ENCODE measurements around the gene MYH14. TPM values are rescaled to one million over a fixed set of nuclear protein-coding genes. Genes with fewer than 3 reads are reported as not detected.

The MYH14 gene
- polyA plus RNA-seq, 1 donor from 2014 or later, result not detected

DNA sequence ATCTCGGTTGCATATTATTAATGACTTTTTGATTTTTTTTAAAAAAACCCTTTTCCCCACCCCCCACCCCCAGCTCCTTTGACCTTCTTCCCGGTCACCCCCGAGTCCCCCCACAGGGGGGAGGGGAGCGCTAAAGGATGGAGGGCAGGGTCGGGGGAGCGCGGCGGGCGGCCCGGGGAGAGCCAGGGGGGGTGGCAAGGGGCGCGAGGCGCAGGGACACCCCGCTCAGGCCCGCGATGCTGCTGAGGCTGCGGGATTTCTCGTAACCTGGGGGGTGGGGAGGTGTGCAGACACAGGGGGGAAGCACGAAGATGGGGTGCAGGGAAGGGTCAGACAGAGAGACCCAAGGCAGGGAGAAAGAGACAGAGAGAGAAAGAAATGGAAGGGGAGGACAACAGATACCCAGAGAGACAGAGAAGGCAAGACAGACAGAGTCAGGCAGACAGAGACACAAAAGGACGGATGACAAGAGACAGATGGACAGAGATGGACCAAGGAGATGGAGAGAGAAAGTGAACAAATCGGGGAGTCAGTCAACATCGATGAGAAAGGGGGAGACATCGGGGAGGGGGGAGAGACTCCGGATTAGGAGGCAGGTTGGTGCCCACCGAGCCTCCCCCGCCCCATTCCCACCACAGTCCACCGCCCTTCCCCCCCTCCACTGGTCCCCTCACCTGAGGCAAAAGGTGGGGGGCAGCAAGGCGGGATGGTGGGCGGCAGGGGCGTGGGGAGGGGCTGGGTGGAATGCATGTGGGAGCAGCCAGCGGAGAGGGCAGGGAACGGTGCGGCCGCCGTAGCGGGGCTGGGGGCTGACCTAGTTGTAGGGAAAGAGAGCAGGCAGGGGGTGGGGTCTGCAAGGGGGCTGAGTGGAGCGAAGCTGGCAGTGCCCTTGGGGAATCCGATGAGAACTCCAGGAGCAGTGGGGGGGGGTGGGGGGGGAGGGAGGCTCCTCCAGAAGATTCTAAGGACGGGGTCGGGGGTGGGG, 111.6 kb downstream of the MYH14 start:
- Histone ChIP-seq H3F3A (ENCODE audit: insufficient read depth, low read length, poor library complexity, severe bottlenecking) (no peaks in the 10 kb centered on the region), H3K27ac (ENCODE audit: low read length) (peak overlapping the region; percentile 95), H3K9me2 (ENCODE audit: insufficient read depth, low read length) (no peaks in the 10 kb centered on the region), H3K27me3 (ENCODE audit: insufficient read depth, low read depth, low read length) (peaks cover 31% of the 10 kb centered on the region), H3K36me3 (ENCODE audit: insufficient read depth, low read length) (no peaks in the 10 kb centered on the region), H3K9ac (ENCODE audit: low read length) (peak overlapping the region; percentile 87), H4K20me1 (ENCODE audit: insufficient read depth) (no peaks in the 10 kb centered on the region), H3K4me2 (ENCODE audit: low read length) (peak overlapping the region; percentile 86), H3K9me3 (ENCODE audit: low read length) (no peaks in the 10 kb centered on the region), H3K79me2 (replicated peaks; ENCODE audit: insufficient read depth, low read length) (no peaks in the 10 kb centered on the region), H2AFZ (ENCODE audit: low read depth, low read length) (peak overlapping the region; percentile 69), H3K4me3 (ENCODE audit: low read length) (peak overlapping the region; percentile 82)
- TF ChIP-seq RAD21 (conservative IDR thresholded peaks at IDR 0.05) (no peak), MXI1 (conservative IDR thresholded peaks at IDR 0.05; ENCODE audit: poor library complexity, severe bottlenecking) (no peak), POLR2AphosphoS5 (IDR thresholded peaks at IDR 0.05) (peak; percentile 11), EP300 (conservative IDR thresholded peaks at IDR 0.05; ENCODE audit: poor library complexity, severe bottlenecking) (no peak), SMC3 (conservative IDR thresholded peaks at IDR 0.05; ENCODE audit: poor library complexity) (no peak), TAF1 (IDR thresholded peaks at IDR 0.05; ENCODE audit: low read depth) (peak; percentile 27), EZH2 (IDR thresholded peaks at IDR 0.05; ENCODE audit: borderline replicate concordance, insufficient read depth, low read length, poor library complexity, severe bottlenecking) (no peak)
- TF ChIP-seq, protein P1, sequence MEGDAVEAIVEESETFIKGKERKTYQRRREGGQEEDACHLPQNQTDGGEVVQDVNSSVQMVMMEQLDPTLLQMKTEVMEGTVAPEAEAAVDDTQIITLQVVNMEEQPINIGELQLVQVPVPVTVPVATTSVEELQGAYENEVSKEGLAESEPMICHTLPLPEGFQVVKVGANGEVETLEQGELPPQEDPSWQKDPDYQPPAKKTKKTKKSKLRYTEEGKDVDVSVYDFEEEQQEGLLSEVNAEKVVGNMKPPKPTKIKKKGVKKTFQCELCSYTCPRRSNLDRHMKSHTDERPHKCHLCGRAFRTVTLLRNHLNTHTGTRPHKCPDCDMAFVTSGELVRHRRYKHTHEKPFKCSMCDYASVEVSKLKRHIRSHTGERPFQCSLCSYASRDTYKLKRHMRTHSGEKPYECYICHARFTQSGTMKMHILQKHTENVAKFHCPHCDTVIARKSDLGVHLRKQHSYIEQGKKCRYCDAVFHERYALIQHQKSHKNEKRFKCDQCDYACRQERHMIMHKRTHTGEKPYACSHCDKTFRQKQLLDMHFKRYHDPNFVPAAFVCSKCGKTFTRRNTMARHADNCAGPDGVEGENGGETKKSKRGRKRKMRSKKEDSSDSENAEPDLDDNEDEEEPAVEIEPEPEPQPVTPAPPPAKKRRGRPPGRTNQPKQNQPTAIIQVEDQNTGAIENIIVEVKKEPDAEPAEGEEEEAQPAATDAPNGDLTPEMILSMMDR (IDR thresholded peaks at IDR 0.05; ENCODE audit: poor library complexity, severe bottlenecking), result no peak
- TF ChIP-seq, protein P2, sequence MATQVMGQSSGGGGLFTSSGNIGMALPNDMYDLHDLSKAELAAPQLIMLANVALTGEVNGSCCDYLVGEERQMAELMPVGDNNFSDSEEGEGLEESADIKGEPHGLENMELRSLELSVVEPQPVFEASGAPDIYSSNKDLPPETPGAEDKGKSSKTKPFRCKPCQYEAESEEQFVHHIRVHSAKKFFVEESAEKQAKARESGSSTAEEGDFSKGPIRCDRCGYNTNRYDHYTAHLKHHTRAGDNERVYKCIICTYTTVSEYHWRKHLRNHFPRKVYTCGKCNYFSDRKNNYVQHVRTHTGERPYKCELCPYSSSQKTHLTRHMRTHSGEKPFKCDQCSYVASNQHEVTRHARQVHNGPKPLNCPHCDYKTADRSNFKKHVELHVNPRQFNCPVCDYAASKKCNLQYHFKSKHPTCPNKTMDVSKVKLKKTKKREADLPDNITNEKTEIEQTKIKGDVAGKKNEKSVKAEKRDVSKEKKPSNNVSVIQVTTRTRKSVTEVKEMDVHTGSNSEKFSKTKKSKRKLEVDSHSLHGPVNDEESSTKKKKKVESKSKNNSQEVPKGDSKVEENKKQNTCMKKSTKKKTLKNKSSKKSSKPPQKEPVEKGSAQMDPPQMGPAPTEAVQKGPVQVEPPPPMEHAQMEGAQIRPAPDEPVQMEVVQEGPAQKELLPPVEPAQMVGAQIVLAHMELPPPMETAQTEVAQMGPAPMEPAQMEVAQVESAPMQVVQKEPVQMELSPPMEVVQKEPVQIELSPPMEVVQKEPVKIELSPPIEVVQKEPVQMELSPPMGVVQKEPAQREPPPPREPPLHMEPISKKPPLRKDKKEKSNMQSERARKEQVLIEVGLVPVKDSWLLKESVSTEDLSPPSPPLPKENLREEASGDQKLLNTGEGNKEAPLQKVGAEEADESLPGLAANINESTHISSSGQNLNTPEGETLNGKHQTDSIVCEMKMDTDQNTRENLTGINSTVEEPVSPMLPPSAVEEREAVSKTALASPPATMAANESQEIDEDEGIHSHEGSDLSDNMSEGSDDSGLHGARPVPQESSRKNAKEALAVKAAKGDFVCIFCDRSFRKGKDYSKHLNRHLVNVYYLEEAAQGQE (IDR thresholded peaks at IDR 0.05; ENCODE audit: borderline replicate concordance), result peak; percentile 29

DNA sequence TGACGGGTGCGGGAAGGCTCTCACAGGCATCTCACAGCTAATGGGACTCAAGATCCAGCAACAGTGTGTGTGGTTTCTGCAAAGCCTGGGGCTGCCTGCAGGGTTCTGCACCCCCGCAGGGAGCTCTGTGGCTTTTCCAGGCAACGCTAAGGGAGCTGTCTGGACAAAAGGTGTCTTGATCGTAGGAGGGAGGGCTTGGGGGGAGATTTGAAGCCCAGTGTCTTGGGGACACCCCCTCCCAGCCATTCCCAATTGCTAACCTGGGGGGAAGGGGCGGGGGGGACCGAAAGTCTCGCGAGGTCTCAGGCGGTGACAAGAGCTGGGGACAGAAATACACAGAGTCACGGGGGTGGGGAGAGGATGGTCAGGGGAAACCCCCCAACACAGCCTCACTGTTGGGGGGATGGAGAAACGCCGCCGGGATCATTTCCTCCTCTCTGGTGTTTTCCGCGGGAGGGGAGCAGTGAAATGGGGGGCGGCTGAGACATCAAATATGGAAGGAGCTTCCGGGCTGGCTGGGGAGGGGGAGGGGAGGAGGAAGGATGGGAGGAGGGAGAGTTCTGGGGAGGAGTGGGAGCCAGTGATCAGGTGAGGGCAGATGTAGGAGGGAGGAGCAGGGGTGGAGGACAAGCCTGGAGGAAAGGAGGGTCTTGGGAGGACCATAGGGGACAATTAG, 112.5 kb downstream of the MYH14 start:
- peak overlapping the region; percentile 82 for H3K4me3 ChIP-seq (ENCODE audit: low read length)
- H3K4me2 ChIP-seq (ENCODE audit: low read length), result peak overlapping the region; percentile 73
- H2AFZ ChIP-seq (ENCODE audit: low read depth, low read length), result peak overlapping the region; percentile 52
- H3K27ac ChIP-seq (ENCODE audit: low read length), result peak overlapping the region; percentile 95
- H3K27me3 ChIP-seq (ENCODE audit: insufficient read depth, low read depth, low read length), result peaks cover 31% of the 10 kb centered on the region
- H4K20me1 ChIP-seq (ENCODE audit: insufficient read depth), result no peaks in the 10 kb centered on the region
- no peaks in the 10 kb centered on the region for H3K36me3 ChIP-seq (ENCODE audit: insufficient read depth, low read length)
- no peaks in the 10 kb centered on the region for H3K79me2 ChIP-seq (replicated peaks; ENCODE audit: insufficient read depth, low read length)
- no peaks in the 10 kb centered on the region for H3F3A ChIP-seq (ENCODE audit: insufficient read depth, low read length, poor library complexity, severe bottlenecking)
- H3K9me3 ChIP-seq (ENCODE audit: low read length), result no peaks in the 10 kb centered on the region
- peak overlapping the region; percentile 87 for H3K9ac ChIP-seq (ENCODE audit: low read length)
- TF ChIP-seq SMC3 (conservative IDR thresholded peaks at IDR 0.05; ENCODE audit: poor library complexity) (peak; percentile 33), POLR2AphosphoS5 (IDR thresholded peaks at IDR 0.05) (peak; percentile 71), MXI1 (conservative IDR thresholded peaks at IDR 0.05; ENCODE audit: poor library complexity, severe bottlenecking) (peak; percentile 50), EP300 (conservative IDR thresholded peaks at IDR 0.05; ENCODE audit: poor library complexity, severe bottlenecking) (no peak), RAD21 (conservative IDR thresholded peaks at IDR 0.05) (peak; percentile 30), TAF1 (IDR thresholded peaks at IDR 0.05; ENCODE audit: low read depth) (peak; percentile 75), EZH2 (IDR thresholded peaks at IDR 0.05; ENCODE audit: borderline replicate concordance, insufficient read depth, low read length, poor library complexity, severe bottlenecking) (no peak)
- TF ChIP-seq, protein P2 (IDR thresholded peaks at IDR 0.05; ENCODE audit: borderline replicate concordance), result peak; percentile 59
- TF ChIP-seq, protein P1 (IDR thresholded peaks at IDR 0.05; ENCODE audit: poor library complexity, severe bottlenecking), result peak; percentile 54
- no peaks in the 10 kb centered on the region for H3K9me2 ChIP-seq (ENCODE audit: insufficient read depth, low read length)
